GM10266 (cell line): ENCODE data around the gene EID3.

Experiments used
- DNase-seq: peaks from one replicate; pipeline ENCODE4 v3.0.0; 2012; ENCODE audit errors: extremely low spot score
- CTCF ChIP-seq: IDR thresholded peaks from 2 replicates; pipeline ENCODE4 v1.5.1; 2012; ENCODE audit warnings: mild to moderate bottlenecking, low read depth; ENCODE audit not compliant: control insufficient read depth, insufficient read depth; ENCODE audit errors: missing control alignments

Gene EID3

DNA sequence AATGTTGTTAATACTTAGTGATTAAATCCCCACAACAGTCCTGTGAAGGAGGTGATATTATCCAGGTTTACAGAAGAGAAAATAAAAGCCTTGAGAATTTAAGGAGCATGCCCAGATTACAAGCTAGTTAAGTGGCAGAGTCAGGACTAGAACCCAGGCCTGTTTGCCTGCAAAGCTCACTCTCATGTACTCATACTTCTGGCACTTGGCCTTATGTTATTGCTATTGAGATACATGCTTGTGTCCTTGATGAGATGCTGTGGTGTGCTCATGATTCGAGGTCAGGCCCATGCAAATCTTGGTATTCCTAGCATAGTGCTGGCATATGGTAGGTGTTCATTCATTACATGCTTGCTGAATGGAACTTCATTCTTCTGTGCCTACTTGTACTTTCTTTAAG is 7.6 kb upstream of the EID3 start:
- TF ChIP-seq CTCF = no peak

GRCh38 chr12:104296718-104297117 is 6.8 kb upstream of the EID3 start:
- no peak for DNase-seq
- TF ChIP-seq CTCF = no peak

More for the DNA sequence above, 7.6 kb upstream of the EID3 start:
- no peak for DNase-seq

- DNase-seq = no peak
- no peak for TF ChIP-seq CTCF
Observed at GRCh38 chr12:104297477-104298113, 5.9 kb upstream of the EID3 start.

DNA sequence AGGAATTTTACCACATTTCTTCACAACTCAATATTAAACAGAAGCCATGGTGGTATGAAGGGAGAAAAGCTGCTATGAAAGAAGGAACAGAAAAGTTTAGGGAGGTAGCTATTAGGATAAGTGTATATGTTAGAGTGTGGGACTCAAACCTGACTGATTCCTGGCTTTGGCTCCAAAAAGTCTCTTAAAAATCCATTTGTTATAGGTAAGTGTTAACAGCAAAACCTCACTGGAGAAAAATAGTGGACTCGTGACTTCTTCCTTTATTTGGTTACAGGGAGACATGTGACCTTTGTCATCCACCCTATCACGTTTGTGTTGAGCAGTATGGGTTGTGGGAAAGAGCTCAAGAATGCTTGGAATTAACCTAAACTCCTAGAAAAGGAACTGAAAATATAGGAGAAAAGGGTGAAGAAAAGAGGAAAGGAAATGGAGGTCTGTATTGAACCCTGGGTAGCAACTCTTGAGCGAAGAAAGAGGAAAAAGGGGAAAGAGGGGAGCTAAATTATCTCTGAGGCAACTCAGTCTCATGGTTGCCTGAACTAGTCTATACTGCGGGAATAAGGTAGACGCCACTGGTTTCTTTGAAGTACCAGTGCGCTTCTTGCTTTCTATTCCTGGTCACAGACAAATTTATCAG is 3.6 kb upstream of the EID3 start:
- no peak for DNase-seq
- TF ChIP-seq CTCF = no peak

GRCh38 chr12:104304261-104305009 is 896 bp downstream of the EID3 start:
- no peak for TF ChIP-seq CTCF
- DNase-seq = no peak

DNA sequence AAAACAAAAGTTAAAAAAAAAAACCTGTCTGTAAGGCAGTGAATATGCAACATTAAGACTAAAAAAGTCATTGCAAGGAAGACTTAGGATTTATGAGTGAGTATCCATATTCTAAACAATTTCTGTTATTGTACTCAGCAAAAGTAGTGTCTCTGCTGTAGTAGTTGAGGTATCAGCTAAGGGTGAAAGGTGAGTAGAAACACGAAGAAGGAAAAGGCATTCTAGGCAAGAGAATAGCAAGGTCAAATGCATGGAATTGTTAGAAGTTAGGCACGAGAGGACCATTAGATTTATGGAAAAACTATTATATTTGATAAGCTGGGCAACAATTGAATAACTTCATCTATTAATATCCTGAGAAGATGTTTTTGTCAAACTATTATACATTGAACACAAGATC is 1.8 kb downstream of the EID3 start:
- no peak for DNase-seq

More for the DNA sequence above, 1.8 kb downstream of the EID3 start:
- TF ChIP-seq CTCF = no peak
